ENCODE data around the gene VWA1.
"Not testable (repeated sequence)": the region's sequence is repeated elsewhere in the genome, so short reads cannot be mapped to it uniquely, and the experiment has no call there.

VWA1 gene, protein sequence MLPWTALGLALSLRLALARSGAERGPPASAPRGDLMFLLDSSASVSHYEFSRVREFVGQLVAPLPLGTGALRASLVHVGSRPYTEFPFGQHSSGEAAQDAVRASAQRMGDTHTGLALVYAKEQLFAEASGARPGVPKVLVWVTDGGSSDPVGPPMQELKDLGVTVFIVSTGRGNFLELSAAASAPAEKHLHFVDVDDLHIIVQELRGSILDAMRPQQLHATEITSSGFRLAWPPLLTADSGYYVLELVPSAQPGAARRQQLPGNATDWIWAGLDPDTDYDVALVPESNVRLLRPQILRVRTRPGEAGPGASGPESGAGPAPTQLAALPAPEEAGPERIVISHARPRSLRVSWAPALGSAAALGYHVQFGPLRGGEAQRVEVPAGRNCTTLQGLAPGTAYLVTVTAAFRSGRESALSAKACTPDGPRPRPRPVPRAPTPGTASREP

DNA sequence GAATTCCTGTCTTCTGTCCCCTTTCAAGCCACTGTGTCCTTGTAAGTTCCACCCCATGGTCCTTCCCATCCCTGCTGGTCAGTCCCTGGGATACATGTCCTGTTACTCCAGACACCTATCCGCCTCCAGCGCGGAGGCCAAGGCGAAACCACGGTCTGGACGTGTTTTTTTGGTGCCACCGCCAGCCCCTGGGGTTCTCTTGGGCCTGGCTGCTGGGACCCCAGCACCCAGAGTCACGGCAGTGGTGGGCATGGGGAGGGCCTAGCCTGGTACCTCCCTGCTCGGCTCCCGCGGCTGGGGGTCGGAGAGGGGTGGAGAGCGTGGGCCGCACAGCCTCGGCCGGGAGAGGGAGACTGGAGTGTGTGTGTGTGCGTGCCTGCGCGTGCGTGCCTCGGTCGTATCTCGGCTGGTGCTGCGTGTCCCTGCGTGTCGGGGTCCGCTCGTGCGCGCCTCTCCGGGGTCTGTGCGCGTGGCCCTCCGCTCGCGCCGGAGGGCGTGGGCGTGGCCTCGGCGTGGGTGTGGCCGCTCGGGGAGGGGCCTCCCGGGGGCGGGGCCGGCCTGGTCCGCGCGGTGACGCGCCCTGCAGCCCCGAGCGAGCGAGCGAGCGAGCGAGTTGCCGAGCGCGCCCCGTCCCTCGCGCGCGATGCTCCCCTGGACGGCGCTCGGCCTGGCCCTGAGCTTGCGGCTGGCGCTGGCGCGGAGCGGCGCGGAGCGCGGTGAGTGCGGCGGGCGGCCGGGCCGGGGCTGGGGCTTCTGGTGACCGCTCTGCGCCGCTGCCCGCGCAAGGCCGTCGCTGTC is at the start of gene VWA1:
Gene VWA1 (plus strand): TSS at position 585 of the 798 bp plus-strand sequence. CDS start 59 bp downstream, at position 644.
- no peak for DNase-seq

DNA sequence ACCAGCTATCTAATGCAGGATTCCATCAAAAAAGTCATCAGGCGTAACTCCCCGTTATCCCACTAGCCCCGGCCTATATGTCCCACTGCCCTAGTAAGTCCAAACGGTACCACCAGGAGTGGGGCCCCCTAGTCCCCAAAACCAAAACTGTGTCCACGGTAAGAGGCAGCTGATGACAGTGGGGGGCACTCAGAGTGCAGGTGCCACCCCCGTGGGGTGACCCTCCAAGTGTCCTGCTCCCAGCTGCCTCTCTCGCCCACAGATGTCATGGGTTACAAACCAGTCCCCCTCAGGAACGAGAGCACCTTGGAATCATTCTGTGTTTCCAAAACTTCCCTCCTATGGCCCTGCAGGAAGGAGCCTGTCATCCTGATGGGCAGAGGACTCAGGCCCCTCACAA is 49.6 kb upstream of the VWA1 start:
- DNase-seq, result no peak

DNA sequence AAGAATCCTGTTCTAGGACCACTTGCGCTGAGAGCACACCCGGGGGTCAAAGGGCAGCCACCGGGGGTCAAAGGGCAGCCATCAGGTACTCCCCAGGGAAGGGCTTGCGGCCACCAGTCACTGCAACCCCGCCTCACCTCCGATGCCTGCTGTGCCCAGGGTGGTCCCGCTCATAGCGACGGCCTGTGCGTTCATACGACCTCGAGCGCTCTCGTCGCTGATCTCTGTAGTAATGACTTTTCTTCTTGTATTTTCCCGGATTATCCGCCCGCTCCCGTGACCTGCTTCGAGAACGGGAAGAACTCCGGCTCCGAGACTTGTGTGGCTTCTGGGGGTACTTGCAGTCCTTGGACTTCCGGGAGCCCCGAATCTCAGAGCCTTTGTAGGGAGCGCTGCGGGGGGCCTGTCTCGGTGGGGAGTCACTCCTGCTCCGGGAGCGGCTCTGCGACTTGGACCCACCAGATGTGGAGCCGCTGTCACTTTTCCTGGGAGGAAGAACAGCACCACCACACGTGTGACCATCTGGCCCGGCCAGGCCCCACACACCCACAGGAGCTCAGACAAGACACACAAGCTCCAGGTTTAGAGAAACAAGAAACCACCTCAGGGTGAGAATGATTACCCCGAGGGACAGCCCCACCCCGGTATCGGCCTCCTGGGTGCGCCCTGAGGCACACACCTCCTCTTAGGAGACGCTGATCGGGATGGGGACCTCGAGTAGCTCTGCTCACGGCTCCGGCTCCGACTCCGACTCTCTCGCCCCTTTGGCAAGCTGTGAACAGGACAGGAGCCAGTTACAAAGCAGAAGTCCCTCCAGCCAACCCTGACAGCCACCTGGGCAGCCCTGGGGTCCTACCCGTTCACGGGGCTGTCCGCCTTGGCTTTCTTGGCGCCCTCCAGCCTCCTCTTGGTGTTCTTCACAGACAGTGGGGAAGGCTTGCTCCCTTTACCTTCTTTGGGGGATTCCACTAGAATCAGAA is 48.1 kb upstream of the VWA1 start:
- no peak for DNase-seq

DNA sequence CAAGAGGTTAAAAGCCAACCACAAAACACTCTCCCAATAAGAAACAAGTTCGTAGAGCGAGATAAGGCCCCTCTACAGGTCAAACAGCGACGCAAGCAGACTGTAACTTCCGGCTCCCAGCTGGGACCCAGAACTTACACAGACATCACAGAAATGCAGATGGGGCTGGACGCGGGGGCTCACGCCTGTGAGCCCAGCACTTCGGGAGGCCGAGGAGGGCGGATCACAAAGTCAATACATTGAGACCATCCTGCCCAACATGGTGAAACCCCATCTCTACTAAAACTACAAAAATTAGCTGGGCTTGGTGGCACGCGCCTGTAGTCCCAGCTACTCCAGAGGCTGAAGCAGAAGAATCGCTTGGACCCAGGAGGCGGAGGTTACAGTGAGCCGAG is 47.4 kb upstream of the VWA1 start:
- DNase-seq, result no peak

DNA sequence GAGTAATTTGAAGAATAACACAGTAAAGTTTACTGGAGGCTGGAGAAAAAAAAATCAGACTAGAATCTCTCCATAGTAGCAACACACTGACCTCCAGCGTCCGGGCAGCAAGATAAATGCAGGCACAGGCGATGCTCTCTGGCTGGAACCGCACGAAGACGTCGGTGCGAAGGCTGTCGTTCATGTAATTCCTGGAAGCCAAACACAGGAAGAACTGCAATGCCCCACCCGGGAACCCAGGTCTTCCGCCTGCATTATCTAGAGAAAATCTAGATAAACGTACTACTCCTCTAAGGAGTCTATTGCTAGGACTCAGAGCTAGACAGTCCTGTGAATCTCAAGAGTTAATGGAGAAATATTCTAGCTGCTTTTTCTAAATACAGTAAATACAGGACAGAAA is 44.8 kb upstream of the VWA1 start:
- no peak for DNase-seq

DNA sequence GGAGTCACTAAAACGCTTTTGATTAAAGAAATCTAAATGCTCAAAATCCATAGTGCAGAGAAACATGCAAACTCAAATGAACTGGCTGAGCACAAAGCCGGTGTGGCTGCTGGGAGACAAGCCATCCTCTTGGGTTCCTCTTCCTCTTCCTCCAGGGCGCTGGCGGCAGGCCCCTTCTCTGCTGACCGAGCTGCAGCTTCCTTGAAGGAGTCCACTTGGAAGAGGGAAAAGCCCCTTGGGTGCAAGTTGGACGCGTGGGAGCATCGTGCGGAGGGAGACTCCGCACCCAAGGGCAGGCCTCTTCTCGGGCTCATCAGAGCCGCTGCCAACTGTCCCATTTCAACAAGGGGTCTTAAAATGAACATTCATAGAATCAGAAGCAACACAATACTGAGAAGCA is 44.3 kb upstream of the VWA1 start:
- no peak for DNase-seq

DNA sequence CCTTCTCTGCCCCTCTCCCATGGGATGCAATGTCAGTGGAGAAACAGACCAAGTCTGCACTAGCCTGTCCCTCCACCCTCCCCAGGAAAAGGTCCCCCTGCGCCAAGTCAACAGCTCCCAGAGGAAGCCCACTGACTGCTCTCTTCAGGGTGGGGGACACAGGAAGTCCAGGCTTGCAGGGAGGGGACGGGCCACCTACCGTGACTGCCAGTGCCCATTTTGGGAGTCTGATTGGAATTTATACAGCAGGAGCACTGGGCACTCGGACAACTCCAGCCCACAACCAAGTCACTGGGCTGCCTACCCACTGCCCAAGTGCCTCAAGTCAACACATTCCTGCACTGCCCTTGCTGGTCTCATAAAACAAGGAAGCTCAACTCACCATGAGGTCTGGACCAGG is 42.5 kb upstream of the VWA1 start:
- no peak for DNase-seq

DNA sequence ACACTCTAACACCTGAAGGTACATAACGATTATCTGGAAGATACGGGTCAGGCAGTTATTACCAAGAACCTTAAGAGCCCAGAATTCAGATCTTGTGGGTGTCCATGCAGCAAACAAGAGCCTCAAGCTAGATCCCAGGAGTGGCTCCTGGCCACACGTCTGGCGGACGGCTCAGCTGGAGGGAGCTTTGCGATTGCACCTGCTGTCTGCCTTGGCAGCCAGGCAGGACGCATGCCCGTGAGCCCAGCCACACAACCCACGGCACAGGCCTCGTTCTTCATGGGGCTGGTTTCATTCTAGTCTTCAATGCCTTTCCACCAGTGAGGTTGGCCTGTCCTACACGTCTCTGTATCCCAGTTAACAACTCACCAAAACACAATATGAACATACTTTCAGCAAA is 42.1 kb upstream of the VWA1 start:
- no peak for DNase-seq

DNA sequence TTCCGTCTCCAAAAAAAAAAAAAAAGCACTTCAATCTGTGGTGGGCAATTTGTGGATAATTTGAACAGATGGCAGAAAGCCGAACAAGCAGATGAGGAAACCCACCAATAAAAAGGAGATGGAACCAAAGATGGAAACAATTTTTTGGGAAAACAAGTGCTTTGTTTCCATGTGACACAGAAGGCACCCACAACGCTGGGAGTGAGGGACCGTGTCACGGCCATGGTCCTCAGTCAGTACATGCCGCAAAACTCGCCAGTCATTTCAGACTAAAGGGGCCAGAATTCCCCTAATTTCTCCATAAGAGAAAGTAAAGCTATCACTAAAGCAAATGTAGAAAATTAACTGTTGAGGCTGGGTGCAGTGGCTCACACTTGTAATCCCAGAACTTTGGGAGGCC is 41.4 kb upstream of the VWA1 start:
- no peak for DNase-seq

DNA sequence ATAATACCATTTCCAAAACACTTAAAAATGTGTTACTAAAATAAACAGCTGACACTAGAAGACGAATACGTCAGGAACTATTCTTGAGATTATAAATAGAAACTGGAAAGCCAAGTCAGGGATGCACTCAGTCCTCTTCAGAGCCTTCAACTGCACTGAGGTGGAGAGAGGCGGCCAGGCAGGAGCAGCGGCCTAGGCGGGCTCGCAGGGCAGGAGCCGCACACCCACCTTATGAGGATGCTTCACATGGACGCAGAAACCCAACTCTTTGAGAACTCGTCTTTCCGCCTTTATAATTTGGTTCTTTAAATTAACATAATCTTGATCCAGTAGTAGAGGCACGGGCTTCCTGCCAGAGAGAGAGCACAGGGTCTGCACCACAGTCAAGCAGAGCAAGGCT is 40.3 kb upstream of the VWA1 start:
- DNase-seq, result no peak

DNA sequence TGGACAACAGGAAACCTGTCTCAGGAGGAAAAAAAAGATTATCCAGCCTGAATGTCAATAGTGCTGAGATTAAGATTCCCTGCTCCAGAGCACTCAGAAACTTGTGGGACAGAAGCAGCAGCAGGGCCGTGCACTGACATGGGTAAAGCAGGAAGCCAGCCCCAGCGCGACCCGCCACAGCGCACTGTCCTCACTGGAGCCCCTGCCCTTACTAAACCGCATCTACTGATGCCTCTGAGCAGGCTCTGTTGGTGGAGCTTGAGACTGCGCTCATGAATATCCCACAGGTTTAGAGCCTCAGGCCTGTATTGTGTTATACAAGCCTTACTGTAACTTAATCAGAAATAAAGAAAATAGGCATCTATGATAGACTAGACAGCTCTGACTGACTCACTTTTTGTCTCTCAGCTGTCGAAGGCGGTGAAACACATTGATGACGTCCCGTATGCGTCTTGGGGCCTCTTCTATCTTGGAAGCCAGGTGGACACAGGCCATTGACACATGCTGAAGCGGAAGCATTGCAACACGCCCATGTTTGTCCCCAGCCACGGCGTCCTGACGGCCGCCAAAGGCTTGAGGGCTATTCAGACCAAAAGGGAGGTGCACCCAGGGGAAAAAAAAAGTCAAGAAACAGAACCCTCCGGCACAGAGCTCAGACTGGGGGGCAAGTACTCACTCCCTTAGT is 37.5 kb upstream of the VWA1 start:
- no peak for DNase-seq

DNA sequence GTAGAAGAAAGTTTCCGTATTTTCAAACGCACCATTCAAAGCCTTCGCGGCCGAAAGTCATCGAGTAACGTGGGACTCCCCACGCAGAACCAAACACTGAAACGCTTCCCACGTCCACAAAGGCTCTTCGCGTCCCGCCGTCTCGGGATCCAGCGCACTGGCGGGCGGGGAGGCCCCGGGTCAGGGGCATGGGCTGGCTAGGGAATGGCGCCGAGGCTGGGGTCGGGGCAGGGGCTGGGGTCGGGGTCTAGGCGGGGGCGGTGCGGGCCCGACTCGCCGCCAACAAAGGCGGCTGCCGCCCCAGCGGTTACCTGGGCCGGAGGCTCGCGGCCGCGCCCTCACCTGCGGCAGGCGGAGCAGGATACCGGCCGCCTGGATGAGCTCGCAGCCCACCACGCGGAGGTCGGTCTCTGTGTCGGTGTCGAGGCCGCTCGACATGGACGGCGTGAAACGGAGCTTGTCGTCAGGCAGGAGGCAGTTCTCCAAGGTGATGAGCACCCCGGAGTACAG is 36.8 kb upstream of the VWA1 start:
- DNase-seq, result no peak

DNA sequence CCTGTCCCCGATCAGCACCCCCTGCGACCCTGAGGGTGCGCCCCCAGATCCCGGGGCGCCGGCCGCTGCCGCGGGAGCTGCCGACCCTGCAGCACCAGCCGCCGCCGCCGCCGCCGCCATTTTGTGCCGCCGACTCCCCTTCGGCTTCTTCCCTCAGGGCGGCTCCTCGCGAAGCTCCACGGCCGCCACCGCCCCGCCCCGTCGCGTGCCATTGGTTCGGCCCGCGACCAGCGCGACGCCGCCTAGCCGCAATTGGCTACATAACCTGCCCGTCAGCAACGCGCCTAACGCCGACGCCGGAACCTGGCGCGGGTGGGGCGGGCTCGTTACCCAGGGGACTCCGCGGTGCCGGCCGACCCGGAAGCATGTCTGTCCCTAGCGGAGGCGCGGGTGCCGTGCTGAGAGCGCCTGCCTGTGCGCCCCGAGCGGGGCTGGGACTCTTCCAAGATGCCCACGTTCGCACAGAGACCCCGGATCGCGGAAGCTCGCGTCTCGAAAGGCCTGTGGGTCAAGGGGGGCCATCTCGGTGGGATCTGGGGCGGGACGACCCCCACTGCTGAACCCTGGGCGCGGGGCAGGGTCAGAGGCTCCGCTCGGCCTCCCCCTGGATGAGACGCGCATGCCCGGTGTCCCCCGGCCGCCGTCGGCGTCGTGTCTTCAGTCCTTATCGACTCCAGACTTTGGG is 36.2 kb upstream of the VWA1 start, which contains the start of gene CCNL2:
Gene CCNL2 (minus strand): TSS at position 149 of the 685 bp plus-strand sequence. CDS start 29 bp downstream, at position 120.
- peak; percentile 90 for DNase-seq

DNA sequence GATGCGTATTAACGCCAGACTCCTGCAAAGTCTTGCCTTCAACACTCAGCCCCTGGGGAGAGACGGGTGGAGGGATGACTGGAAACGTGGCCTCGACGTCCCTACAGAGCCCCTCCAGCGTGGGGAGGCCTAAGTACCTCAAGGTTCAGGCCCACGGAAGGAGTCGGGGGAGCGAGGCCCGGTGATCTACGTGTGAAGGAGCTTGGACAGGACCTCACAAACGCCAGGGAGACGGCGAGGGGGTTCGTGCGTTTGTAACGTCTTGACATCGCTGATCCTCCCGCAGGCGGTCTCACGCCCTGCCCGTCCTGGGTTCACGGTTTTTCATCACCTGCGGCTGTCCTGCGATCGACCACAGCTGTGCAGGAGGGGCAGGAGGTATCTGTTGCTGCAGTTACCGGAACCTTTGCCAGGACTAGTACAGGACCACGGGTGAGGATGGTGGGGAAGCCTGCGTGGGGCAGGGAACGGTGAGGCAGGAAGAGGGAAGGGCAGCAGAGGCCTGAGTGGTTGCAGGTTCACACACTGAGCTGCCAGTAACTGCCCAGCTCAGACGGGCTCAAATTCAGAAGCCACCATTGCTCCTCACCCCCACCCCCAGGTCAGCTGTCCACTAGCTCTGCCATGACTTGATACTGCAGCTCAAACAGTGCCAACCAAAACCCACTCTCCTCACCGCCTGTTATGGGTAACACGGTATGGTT is 35.5 kb upstream of the VWA1 start:
- DNase-seq, result no peak

DNA sequence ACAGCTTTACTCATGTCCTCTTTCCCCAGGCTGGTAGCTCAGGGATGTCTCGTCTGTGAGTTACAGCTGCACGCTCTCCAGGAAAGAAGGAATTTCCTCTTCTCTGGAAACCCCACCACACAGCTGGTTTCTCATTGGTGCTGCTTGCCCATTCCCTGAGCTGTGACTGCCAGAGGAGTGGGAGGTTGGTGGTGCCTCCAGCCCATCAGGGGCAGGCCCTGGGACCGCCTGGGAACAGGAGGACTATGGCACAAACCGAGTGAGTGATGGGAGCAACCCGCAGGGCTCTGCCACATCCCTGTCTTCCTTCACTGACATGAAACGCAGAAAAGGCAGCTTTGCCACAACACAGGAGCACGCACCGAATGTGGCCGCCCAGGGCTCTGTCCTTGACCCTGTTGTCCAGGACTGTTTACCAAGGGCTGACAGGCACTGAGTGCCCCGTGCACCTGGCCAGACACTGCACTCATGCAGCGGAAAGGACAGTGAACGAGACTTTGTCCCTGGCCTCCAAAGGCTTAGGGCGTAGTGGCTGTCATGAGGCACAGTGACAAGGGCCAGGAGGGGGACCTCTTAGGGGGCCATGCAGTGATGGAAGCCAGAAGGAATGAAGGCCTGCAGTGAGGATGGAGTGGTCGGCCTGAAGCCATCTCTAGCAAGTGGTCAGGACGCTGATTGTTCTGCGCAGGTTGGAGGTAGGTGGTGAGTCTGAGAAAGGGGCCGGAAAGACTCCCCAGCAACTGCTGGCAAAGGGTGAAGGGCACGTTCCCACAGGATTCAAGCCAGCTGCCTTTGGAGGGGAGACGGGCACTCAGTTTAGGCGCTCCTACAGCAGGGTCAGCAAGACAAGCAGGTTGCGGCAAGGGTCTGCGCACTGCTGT is 34.7 kb upstream of the VWA1 start:
- DNase-seq, result no peak

DNA sequence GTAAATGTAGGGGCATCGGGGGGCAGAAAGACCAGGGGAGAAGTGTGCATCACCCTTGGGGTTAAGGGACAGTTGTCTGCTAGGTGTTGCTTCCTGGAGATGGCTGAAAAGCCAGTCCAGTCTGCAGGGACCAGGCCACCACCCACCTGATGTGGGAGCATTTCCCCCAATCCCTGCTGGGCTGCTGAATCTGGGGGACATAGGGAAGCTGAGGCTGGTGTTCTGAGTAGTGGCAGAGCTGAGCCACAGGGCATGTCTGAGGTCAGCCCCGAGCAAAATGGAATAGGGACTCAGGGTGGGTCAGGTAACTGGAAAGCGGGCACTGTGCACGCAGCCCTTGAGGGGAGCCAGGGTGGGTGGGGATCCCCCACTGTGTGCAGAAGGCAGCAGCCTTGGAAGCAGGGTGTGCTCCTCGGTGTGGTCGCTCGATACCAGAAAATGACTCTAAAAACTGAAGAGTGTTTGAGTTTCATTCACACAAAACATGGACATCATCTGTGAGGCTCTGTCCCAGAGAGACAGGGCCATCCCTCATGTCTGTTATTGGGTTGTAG is 34.0 kb upstream of the VWA1 start:
- no peak for DNase-seq

DNA sequence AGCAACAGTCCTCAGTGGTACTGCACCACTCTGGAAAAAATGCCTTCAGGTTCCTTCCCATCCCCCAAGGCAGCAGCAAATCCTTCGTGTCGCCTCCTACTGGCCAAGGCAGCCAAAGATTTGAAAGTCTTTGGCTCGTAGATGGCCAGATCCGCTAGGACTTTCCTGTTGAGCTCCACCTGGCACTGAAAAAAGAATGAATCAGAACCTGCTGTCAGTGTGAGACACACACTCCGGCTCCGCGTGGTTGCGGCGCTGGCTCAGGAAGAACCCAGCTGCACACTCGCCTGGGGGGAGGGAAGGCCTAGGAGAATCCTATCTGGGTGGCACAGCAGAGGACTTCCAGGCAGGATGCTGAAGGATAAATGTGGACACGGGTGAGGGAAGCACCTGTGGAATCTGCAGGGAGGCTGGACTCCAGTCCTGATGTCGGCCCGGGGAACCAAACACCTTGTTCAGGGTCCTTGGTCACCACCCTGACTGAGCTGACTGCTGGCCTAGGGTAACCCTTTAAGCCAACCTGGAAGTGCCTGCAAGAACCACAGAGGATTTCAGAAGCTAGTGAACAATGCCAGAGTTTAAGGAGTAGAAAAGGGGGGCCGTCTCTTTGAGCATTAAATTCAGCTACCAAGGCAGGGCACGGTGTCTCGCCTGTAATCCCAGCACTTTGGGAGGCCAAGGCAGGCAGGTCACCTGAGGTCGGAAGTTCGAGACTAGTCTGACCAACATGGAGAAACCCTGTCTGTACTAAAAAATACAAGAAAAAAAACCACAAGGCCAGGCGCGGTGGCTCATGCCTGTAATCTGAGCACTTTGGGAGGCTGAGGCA is 33.2 kb upstream of the VWA1 start:
- no peak for DNase-seq

DNA sequence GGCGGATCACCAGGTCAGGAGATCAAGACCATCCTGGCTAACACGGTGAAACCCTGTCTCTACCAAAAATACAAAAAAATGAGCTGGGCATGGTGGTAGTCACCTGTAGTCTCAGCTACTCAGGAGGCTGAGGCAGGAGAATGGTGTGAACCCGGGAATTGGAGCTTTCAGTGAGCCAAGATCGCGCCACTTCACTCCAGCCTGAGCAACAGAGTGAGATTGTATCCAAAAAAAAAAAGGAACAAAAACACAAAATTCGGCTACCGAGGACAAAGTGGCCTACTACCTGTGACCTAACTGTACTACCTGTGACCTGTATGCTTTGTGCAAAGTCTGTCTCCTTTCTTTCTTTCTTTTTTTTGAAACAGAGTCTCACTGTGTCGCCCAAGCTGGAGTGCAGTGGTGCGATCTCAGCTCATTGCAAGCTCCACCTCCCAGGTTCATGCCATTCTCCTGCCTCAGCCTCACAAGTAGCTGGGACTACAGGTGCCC is 32.5 kb upstream of the VWA1 start:
- DNase-seq, result not testable (repeated sequence)
